H1 (cell line): ENCODE measurements around the gene ARHGAP15. TPM values are rescaled to one million over a fixed set of nuclear protein-coding genes. Genes with fewer than 3 reads are reported as not detected.

Experiments
- CTCF ChIA-PET: fragments of 300-600 bp; sonication (Branson Sonifier 250); formaldehyde crosslinking; loops from one replicate; lab custom pipeline; 2021; ENCODE audit not compliant: partially characterized antibody; lab: Charles Lee
- POLR2A ChIA-PET: fragments of 300-600 bp; sonication (Branson Sonifier 250); formaldehyde crosslinking; loops from one replicate; lab custom pipeline; 2021; ENCODE audit warnings: inconsistent platforms; ENCODE audit not compliant: partially characterized antibody; lab: Charles Lee
- DNase-seq, 2 experiments: peaks; one replicate each; pipeline versions ENCODE4 v3.0.0 to v3.0.0-alpha.2; 2010 to 2022; ENCODE audit warnings: low spot score in 2 of 2, low read depth in 1 of 2, mixed read lengths in 1 of 2
- FAIRE-seq: peaks from 2 replicates; lab custom pipeline; 2011; peaks lifted over from hg19 to GRCh38; lab: Jason Lieb, UNC
- H2AFZ ChIP-seq: 2 replicates; pipeline ENCODE4 v1.8.1; 2012; ENCODE audit warnings: low read length, inconsistent platforms
- H2AK5ac ChIP-seq: 2 replicates; pipeline ENCODE4 v1.6.1; 2013; ENCODE audit warnings: low read depth, low read length
- H2BK120ac ChIP-seq: replicated peaks from 2 replicates; pipeline ENCODE3; 2013; ENCODE audit warnings: low read depth, low read length, inconsistent platforms
- H2BK12ac ChIP-seq: 2 replicates; pipeline ENCODE4 v1.6.1; 2013; ENCODE audit warnings: low read depth, low read length
- H2BK15ac ChIP-seq: 2 replicates; pipeline ENCODE4 v1.6.1; 2013; ENCODE audit warnings: low read length
- H2BK20ac ChIP-seq: 2 replicates; pipeline ENCODE4 v1.6.1; 2013; ENCODE audit warnings: low read length
- H2BK5ac ChIP-seq: 2 replicates; pipeline ENCODE4 v1.6.1; 2013; ENCODE audit warnings: low read depth, low read length
- H3K14ac ChIP-seq: 2 replicates; pipeline ENCODE4 v1.6.1; 2013; ENCODE audit warnings: inconsistent platforms; ENCODE audit not compliant: insufficient read length
- H3K18ac ChIP-seq: 2 replicates; pipeline ENCODE4 v1.6.1; 2013; ENCODE audit warnings: low read length; ENCODE audit errors: extremely low read depth
- H3K23ac ChIP-seq: 2 replicates; pipeline ENCODE4 v1.6.1; 2013; ENCODE audit warnings: inconsistent platforms; ENCODE audit not compliant: insufficient read length
- H3K23me2 ChIP-seq: 2 replicates; pipeline ENCODE4 v1.6.1; 2013; ENCODE audit warnings: low read depth, low read length
- H3K27ac ChIP-seq: 2 replicates; pipeline ENCODE4 v1.6.1; 2011; ENCODE audit warnings: low read depth, low read length, inconsistent platforms
- H3K27me3 ChIP-seq, 4 experiments: replicated peaks in 1 of 4; 1 replicate in 1 of 4; 2 replicates in 3 of 4; pipeline versions ENCODE4 v1.6.1 to v1.8.1; 2011 to 2013; ENCODE audit warnings: low read length in 3 of 4, mild to moderate bottlenecking in 3 of 4, inconsistent platforms in 2 of 4, mixed read lengths in 2 of 4, moderate library complexity in 1 of 4; ENCODE audit not compliant: control insufficient read depth in 3 of 4, insufficient read depth in 3 of 4; ENCODE audit errors: extremely low read depth in 1 of 4
- H3K36me3 ChIP-seq, 4 experiments: 2 replicates each; pipeline versions ENCODE4 v1.6.1 to v1.8.1; 2011 to 2013; ENCODE audit warnings: mild to moderate bottlenecking in 4 of 4, low read length in 3 of 4, moderate library complexity in 2 of 4, control low read depth in 1 of 4, inconsistent platforms in 1 of 4; ENCODE audit not compliant: insufficient read depth in 4 of 4, control insufficient read depth in 2 of 4
- H3K4ac ChIP-seq: replicated peaks from 2 replicates; pipeline ENCODE3; 2013; ENCODE audit warnings: low read length, low read depth, mixed read lengths, inconsistent platforms; ENCODE audit not compliant: insufficient read length
- H3K4me1 ChIP-seq, 4 experiments: replicated peaks in 1 of 4; 1 replicate in 1 of 4; 2 replicates in 3 of 4; pipeline versions ENCODE4 v1.6.1 to v1.8.1; 2011 to 2013; ENCODE audit warnings: low read length in 3 of 4, inconsistent platforms in 2 of 4, mixed read lengths in 1 of 4; ENCODE audit not compliant: insufficient read depth in 4 of 4, control insufficient read depth in 3 of 4
- H3K4me2 ChIP-seq, 2 experiments: 2 replicates each; pipeline versions ENCODE4 v1.6.1 to v1.8.1; 2011 to 2013; ENCODE audit warnings: low read depth in 2 of 2, low read length in 2 of 2, control low read depth in 1 of 2, inconsistent platforms in 1 of 2, mild to moderate bottlenecking in 1 of 2; ENCODE audit not compliant: insufficient read depth in 1 of 2
- H3K4me3 ChIP-seq, 4 experiments: fragments of 200-600, 300-600 bp in 1 of 4; sonication (generic), shearing (Covaris generic), sonication (Bioruptor Twin) in 1 of 4; 2 replicates each; pipeline versions ENCODE4 v1.5.1 to v1.8.1; 2011 to 2016; ENCODE audit warnings: low read length in 4 of 4, low read depth in 3 of 4, control low read depth in 2 of 4, inconsistent platforms in 2 of 4, mild to moderate bottlenecking in 2 of 4, mixed read lengths in 1 of 4, moderate library complexity in 1 of 4; ENCODE audit not compliant: insufficient read depth in 2 of 4; ENCODE audit errors: extremely low read depth in 1 of 4
- H3K56ac ChIP-seq: replicated peaks from 2 replicates; pipeline ENCODE3; 2013; ENCODE audit warnings: low read depth, mild to moderate bottlenecking, mixed read lengths, low read length, inconsistent platforms; ENCODE audit not compliant: insufficient read length
- H3K79me1 ChIP-seq: 2 replicates; pipeline ENCODE4 v1.6.1; 2013; ENCODE audit warnings: low read depth, low read length, control low read depth
- H3K79me2 ChIP-seq, 2 experiments: 2 replicates each; pipeline versions ENCODE4 v1.6.1 to v1.8.1; 2012 to 2013; ENCODE audit warnings: low read length in 2 of 2, mild to moderate bottlenecking in 2 of 2, inconsistent platforms in 1 of 2; ENCODE audit not compliant: insufficient read depth in 2 of 2, control insufficient read depth in 1 of 2
- H3K9ac ChIP-seq, 4 experiments: replicated peaks in 1 of 4; 1 replicate in 1 of 4; 2 replicates in 3 of 4; pipeline versions ENCODE4 v1.6.1 to v1.8.1; 2011 to 2013; ENCODE audit warnings: low read depth in 3 of 4, low read length in 3 of 4, control low read depth in 2 of 4, mild to moderate bottlenecking in 2 of 4, moderate library complexity in 2 of 4, inconsistent platforms in 1 of 4; ENCODE audit errors: extremely low read depth in 1 of 4
- H3K9me3 ChIP-seq, 2 experiments: 2 replicates each; pipeline versions ENCODE4 v1.6.1 to v1.8.1; 2012 to 2013; ENCODE audit warnings: mild to moderate bottlenecking in 2 of 2, moderate library complexity in 2 of 2, control low read depth in 1 of 2, inconsistent platforms in 1 of 2, low read depth in 1 of 2, low read length in 1 of 2, mixed read lengths in 1 of 2; ENCODE audit not compliant: insufficient read depth in 2 of 2
- H4K20me1 ChIP-seq, 2 experiments: replicated peaks in 1 of 2; 2 replicates each; pipeline versions ENCODE3 to v1.8.1; 2011 to 2013; ENCODE audit warnings: inconsistent platforms in 2 of 2, low read length in 2 of 2, mild to moderate bottlenecking in 1 of 2; ENCODE audit not compliant: insufficient read depth in 2 of 2, control insufficient read depth in 1 of 2
- H4K5ac ChIP-seq: 2 replicates; pipeline ENCODE4 v1.6.1; 2013; ENCODE audit warnings: low read length, low read depth, mixed read lengths, inconsistent platforms; ENCODE audit not compliant: insufficient read length
- H4K8ac ChIP-seq: 2 replicates; pipeline ENCODE4 v1.8.0; 2013; ENCODE audit warnings: mild to moderate bottlenecking, moderate library complexity, low read length, inconsistent platforms; ENCODE audit not compliant: insufficient read depth; ENCODE audit errors: extremely low read depth
- H4K91ac ChIP-seq: replicated peaks from 2 replicates; pipeline ENCODE3; 2013; ENCODE audit warnings: low read length, mixed read lengths, inconsistent platforms; ENCODE audit not compliant: insufficient read length
- GABPA ChIP-seq: IDR thresholded peaks from 2 replicates; pipeline ENCODE4 v1.6.1; 2011; ENCODE audit warnings: mild to moderate bottlenecking, low read length, moderate library complexity, borderline replicate concordance; ENCODE audit not compliant: insufficient read depth
- MAX ChIP-seq: IDR thresholded peaks from 2 replicates; pipeline ENCODE4 v1.6.1; 2012; ENCODE audit warnings: inconsistent platforms
- NRF1 ChIP-seq: IDR thresholded peaks from 2 replicates; pipeline ENCODE4 v1.6.1; 2011; ENCODE audit warnings: mild to moderate bottlenecking, low read depth, low read length, improper control_type of control experiment
- RAD21 ChIP-seq, 2 experiments: IDR thresholded peaks in 1 of 2; conservative IDR thresholded peaks in 1 of 2; 2 replicates each; pipeline ENCODE4 v1.6.1; 2011; ENCODE audit warnings: low read depth in 2 of 2, low read length in 2 of 2, improper control_type of control experiment in 1 of 2, inconsistent platforms in 1 of 2, mild to moderate bottlenecking in 1 of 2, moderate library complexity in 1 of 2
- WGBS, 2 experiments: shearing (Covaris generic) in 1 of 2; methylation state at CpG; one replicate each; pipeline versions ENCODE4 v1.1.6 to v1.1.7; 2013 to 2015; ENCODE audit warnings: low lambda C conversion rate in 2 of 2, mixed read lengths in 2 of 2, inconsistent platforms in 1 of 2, low coverage in 1 of 2, missing lambda C conversion rate in 1 of 2; ENCODE audit not compliant: insufficient replicate concordance in 2 of 2, insufficient coverage in 1 of 2, insufficient read length in 1 of 2; ENCODE audit errors: extremely low coverage in 1 of 2, missing lambda C conversion rate in 1 of 2; 5-methylcytosine and 5-hydroxymethylcytosine counted together
- polyA plus RNA-seq, 7 experiments: library from polyadenylated mRNA; depleted of rRNA in 3 of 7; stranded (reverse) in 5 of 7; unstranded in 2 of 7; fragments of >200 nt in 5 of 7; fragments of 200-250 nt in 2 of 7; gene quantifications; 1 replicate in 5 of 7; 2 replicates in 1 of 7; 4 replicates in 1 of 7; pipeline versions ENCODE4 v1.2.1 to v1.2.3, GENCODE V29; 2011 to 2013; ENCODE audit warnings: missing spikeins in 2 of 7, mixed read lengths in 2 of 7
- total RNA-seq: library from RNA; stranded (reverse); fragmentation: NEBNext Ultra II Directional; extraction: Animal tissue kit (Norgen Biotek cat#: 25700); gene quantifications from 2 replicates; pipeline ENCODE4 v1.2.1, GENCODE V29; 2021

The ARHGAP15 gene
- total and polyA plus RNA-seq, 2 of the 8 experiments (the other 6 are each of a cell fraction or from before 2014, with no cell fraction given), result not detected

- Histone ChIP-seq H3K9ac (no peak overlapping the region), H3K18ac (no peak overlapping the region), H4K20me1 (no peaks in the 10 kb centered on the region), H3K4me2 (no peak overlapping the region), H2BK5ac (no peak overlapping the region)
- TF ChIP-seq RAD21 (IDR thresholded peaks at IDR 0.05 in 1 of 2, conservative IDR thresholded peaks at IDR 0.05 in 1 of 2; ENCODE audit: low read depth in 2 of 2, low read length in 2 of 2), result no peak
- no peak for TF ChIP-seq NRF1
- no peak for TF ChIP-seq MAX
- TF ChIP-seq GABPA, result no peak
- TF ChIP-seq, all 59 proteins: peak for 0
- Histone ChIP-seq H2BK12ac (no peak overlapping the region), H4K91ac (no peak overlapping the region), H3K36me3 (no peaks in the 10 kb centered on the region), H3K4me3 (no peak overlapping the region), H3K27me3 (no peaks in the 10 kb centered on the region), H3K23me2 (no peaks in the 10 kb centered on the region), H3K4ac (no peak overlapping the region), H2BK15ac (no peak overlapping the region), H4K8ac (no peak overlapping the region), H4K5ac (no peak overlapping the region), H2AFZ (no peak overlapping the region), H2BK120ac (no peak overlapping the region), H3K14ac (no peak overlapping the region), H3K79me2 (no peaks in the 10 kb centered on the region), H3K4me1 (no peaks in the 10 kb centered on the region), H2AK5ac (no peak overlapping the region), H3K56ac (no peak overlapping the region), H3K9me3 (no peaks in the 10 kb centered on the region), H2BK20ac (no peak overlapping the region), H3K27ac (no peak overlapping the region), H3K79me1 (no peaks in the 10 kb centered on the region), H3K23ac (no peak overlapping the region)
- 89% methylated on average over 7 of the region's 7 CpGs; no CpG with 5 or more reads in 1 of the 2 experiments for WGBS, 2 experiments
- POLR2A ChIA-PET, result interaction anchor here (0.6 to 1.1 kb wide), 2 partner anchors 45 to 69 kb away, joined by 3 read pairs; no protein-coding TSS in a partner anchor
- FAIRE-seq, result no peak
- CTCF ChIA-PET, result interaction anchor here (0.6 kb wide), 1 partner anchor 1173 kb away, joined by 3 read pairs; no protein-coding TSS in a partner anchor
- no peak for DNase-seq
These were observed 329.3 kb downstream of the ARHGAP15 start for GRCh38 chr2:143458258-143459190.
